Retinal pigment epithelial cell (primary cell): Measurements from ENCODE around the gene TMEM97.
A peak's percentile ranks its signal among the peaks of the same experiment; 100 is the strongest.

Experiments used
- DNase-seq: peaks from one replicate; pipeline ENCODE4 v3.0.0-alpha.2; 2010; ENCODE audit warnings: low read depth
- H3K4me3 ChIP-seq: 2 replicates; pipeline ENCODE4 v1.5.1; 2011; ENCODE audit warnings: mild to moderate bottlenecking, low read length, control low read depth, moderate library complexity
- CTCF ChIP-seq: conservative IDR thresholded peaks from 2 replicates; pipeline ENCODE4 v1.5.1; 2011; ENCODE audit warnings: low read depth, low read length, control low read depth, inconsistent platforms

The TMEM97 gene

GRCh38 chr17:28331891-28332420, 13.0 kb downstream of the TMEM97 start:
- no peak overlapping the region for H3K4me3 ChIP-seq
- no peak for TF ChIP-seq CTCF
- DNase-seq = no peak

- TF ChIP-seq CTCF = no peak
- no peak overlapping the region for H3K4me3 ChIP-seq
- no peak for DNase-seq
Observed at GRCh38 chr17:28333083-28333746, 14.2 kb downstream of the TMEM97 start.

- no peak for TF ChIP-seq CTCF
- H3K4me3 ChIP-seq = peak overlapping the region; percentile 98
- DNase-seq = no peak
Observed at GRCh38 chr17:28334171-28334570, 15.2 kb downstream of the TMEM97 start.

- TF ChIP-seq CTCF = no peak
- peak; percentile 45 for DNase-seq
- H3K4me3 ChIP-seq = peak overlapping the region; percentile 98
Observed at GRCh38 chr17:28334666-28335200, 15.7 kb downstream of the TMEM97 start.

- peak within 1 kb of the TSS; percentile 98 for H3K4me3 ChIP-seq
- DNase-seq = peak; percentile 100
- no peak for TF ChIP-seq CTCF
Observed at GRCh38 chr17:28335201-28335958, 16.4 kb downstream of the TMEM97 start, which contains the start of the genes IFT20 and TNFAIP1. IFT20 (minus strand) TSS chr17:28335472; CDS start chr17:28331985, 3,487 bp downstream. TNFAIP1 (plus strand) TSS chr17:28335761; CDS start chr17:28339522, 3,761 bp downstream.

- peak overlapping the region; percentile 98 for H3K4me3 ChIP-seq
- DNase-seq = peak; percentile 98
- TF ChIP-seq CTCF = no peak
Observed at GRCh38 chr17:28335959-28336871, 17.2 kb downstream of the TMEM97 start.
